BE2C (cell line): ENCODE data around the gene PCTP.

ENCODE experiments used
- DNase-seq: peaks from one replicate; pipeline ENCODE4 v3.0.0-alpha.2; 2020
- H3K27me3 ChIP-seq: fragments of 250-450 bp; sonication (Bioruptor Pico); 2 replicates; pipeline ENCODE4 v1.5.1; 2020; ENCODE audit warnings: mild to moderate bottlenecking
- H3K36me3 ChIP-seq: fragments of 250-450 bp; sonication (Bioruptor Pico); 2 replicates; pipeline ENCODE4 v1.5.1; 2020; ENCODE audit warnings: mild to moderate bottlenecking
- H3K4me1 ChIP-seq: fragments of 250-450 bp; sonication (Bioruptor Pico); 2 replicates; pipeline ENCODE4 v1.5.1; 2020
- H3K4me3 ChIP-seq: 2 replicates; pipeline ENCODE4 v1.5.1; 2011; ENCODE audit warnings: low read depth, low read length
- H3K9me3 ChIP-seq: fragments of 250-450 bp; sonication (Bioruptor Pico); 2 replicates; pipeline ENCODE4 v1.5.1; 2020
- TF ChIP-seq, protein P1 (sequence below): IDR thresholded peaks from 2 replicates; pipeline ENCODE4 v1.5.1; 2012; ENCODE audit warnings: mild to moderate bottlenecking, low read depth, low read length

Gene PCTP

DNA sequence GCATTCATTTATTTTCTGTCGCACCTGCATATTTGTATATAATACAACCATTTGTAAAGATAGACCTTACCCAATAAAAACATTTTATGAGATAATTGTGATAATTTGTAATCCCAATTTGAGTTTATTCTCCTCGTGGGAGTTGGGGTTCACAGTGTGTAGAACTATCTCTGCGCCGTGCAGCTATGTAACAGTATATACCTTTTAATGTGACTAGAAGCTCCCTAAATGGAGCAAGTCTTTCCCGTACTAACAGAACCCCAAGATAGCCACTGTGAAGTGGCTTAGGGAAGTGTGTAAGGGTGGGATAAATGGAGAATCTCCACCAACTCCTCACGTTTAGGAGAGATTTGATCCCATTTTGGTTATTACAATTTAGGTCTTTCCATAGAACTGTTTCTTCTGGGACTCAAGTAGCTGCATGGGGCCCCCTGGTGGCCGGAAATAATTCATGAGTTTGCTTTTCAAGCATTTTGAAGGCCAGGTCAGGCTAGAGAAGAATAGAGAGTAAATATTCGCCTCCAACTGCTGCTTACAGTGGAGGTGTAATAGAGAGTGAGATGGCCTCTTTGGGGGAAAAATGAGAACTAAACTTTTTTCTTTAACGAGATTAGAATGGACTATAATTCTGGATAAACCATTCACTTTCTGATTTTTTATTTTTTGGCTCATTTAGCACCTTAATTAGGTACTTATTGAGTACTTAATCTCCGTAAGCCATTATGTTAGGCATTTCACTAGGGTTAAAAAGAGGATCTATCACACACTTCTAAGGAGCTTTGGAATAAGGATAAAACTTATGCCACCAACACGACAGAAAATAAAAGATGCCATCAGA is 32.7 kb upstream of the PCTP start:
- TF ChIP-seq, protein P1, sequence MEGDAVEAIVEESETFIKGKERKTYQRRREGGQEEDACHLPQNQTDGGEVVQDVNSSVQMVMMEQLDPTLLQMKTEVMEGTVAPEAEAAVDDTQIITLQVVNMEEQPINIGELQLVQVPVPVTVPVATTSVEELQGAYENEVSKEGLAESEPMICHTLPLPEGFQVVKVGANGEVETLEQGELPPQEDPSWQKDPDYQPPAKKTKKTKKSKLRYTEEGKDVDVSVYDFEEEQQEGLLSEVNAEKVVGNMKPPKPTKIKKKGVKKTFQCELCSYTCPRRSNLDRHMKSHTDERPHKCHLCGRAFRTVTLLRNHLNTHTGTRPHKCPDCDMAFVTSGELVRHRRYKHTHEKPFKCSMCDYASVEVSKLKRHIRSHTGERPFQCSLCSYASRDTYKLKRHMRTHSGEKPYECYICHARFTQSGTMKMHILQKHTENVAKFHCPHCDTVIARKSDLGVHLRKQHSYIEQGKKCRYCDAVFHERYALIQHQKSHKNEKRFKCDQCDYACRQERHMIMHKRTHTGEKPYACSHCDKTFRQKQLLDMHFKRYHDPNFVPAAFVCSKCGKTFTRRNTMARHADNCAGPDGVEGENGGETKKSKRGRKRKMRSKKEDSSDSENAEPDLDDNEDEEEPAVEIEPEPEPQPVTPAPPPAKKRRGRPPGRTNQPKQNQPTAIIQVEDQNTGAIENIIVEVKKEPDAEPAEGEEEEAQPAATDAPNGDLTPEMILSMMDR = peak; percentile 86
- H3K9me3 ChIP-seq = no peaks in the 10 kb centered on the region
- peak; percentile 85 for DNase-seq

GRCh38 chr17:55720919-55721836 is 29.7 kb upstream of the PCTP start:
- no peaks in the 10 kb centered on the region for H3K9me3 ChIP-seq
- TF ChIP-seq, protein P1 = no peak
- H3K27me3 ChIP-seq = no peaks in the 10 kb centered on the region
- peak overlapping the region; percentile 64 for H3K4me3 ChIP-seq
- no peak for DNase-seq
- H3K36me3 ChIP-seq = no peaks in the 10 kb centered on the region
- peaks cover 32% of the 10 kb centered on the region for H3K4me1 ChIP-seq

More for the DNA sequence above, 32.7 kb upstream of the PCTP start:
- Histone ChIP-seq H3K27me3 (no peaks in the 10 kb centered on the region), H3K36me3 (no peaks in the 10 kb centered on the region), H3K4me3 (no peak overlapping the region), H3K4me1 (peaks cover 20% of the 10 kb centered on the region)

DNA sequence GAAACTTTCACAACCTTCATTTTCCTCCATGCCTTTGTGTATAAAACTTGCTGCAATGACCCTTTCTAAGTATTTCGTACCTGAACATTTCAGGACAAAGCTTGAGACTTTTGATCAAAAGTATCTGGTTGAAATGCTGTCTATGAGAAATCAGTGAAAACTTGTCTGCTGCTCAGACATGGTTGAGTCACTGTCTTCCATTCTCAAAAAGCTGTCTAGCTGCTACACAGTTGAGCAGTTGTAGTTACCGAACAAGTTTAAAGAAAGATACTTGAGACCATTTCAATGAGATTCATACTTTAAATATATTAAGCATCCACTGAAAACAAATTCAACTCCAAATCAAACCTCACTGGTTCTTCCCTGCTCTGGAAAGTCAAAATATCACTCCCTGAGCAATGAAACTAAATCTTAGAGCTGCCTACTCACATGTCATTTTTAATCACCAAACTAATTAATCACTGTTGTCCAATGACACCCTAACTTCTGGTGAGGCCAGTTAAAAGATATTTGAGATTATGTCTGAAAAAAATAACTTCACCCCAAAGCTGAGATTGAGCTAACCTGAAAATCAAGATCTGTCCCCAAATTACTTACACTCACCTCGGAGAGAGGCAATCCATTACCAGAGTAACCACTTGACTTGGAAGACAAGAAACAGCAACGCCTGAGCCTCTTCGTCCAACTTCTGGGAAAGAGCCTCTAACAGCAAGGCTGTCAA is 28.7 kb upstream of the PCTP start:
- no peaks in the 10 kb centered on the region for H3K36me3 ChIP-seq
- peak overlapping the region; percentile 64 for H3K4me3 ChIP-seq

DNA sequence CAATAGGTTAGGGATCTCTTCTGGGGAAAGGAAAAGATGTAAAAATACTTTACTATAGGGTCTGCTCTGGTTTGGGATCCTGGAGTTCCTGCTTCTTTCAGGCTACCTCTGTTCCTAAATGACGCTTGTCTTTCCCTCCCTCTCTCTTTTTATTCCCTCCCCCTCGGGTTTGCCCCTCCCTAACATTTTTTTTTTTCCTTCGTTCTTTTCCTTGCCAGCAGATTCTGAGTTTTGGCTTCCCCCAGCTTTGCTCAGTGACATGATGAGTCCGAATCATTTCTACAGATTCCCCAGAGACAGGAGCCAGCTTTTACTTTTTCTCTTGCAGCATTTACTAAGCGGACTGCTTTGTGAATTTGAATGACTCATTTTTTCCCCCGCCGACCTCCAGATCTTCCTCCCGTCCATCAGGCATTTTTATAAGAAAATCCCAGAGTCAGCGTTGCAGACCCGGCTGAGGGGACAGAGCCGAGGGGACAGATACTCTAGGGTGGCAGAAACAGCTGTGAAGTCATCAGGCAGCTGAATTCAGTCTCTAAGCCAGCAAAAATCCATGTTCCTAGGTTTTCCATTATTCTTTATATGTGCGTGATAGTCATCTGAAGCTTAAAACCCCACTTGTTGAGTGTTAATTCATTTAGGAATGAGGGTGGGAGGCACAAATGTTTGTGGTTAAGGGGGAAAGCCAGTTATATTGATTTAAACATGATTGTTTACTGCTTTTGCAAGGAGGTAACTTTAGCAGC is 27.9 kb upstream of the PCTP start, which contains the start of gene TMEM100:
TSS of gene TMEM100 (minus strand) at position 123 of the 746 bp plus-strand sequence. CDS start 1,794 bp downstream, outside the sequence.
- no peaks in the 10 kb centered on the region for H3K36me3 ChIP-seq
- peak; percentile 51 for DNase-seq
- H3K27me3 ChIP-seq = no peaks in the 10 kb centered on the region
- peaks cover 41% of the 10 kb centered on the region for H3K4me1 ChIP-seq
- peak within 1 kb of the TSS; percentile 64 for H3K4me3 ChIP-seq
- no peaks in the 10 kb centered on the region for H3K9me3 ChIP-seq
- TF ChIP-seq, protein P1 = no peak

More for the DNA sequence above, 28.7 kb upstream of the PCTP start:
- TF ChIP-seq, protein P1 = no peak
- H3K27me3 ChIP-seq = no peaks in the 10 kb centered on the region
- no peak for DNase-seq
- no peaks in the 10 kb centered on the region for H3K9me3 ChIP-seq
- H3K4me1 ChIP-seq = peaks cover 38% of the 10 kb centered on the region

- TF ChIP-seq, protein P1 = no peak
- peaks cover 41% of the 10 kb centered on the region for H3K4me1 ChIP-seq
- H3K9me3 ChIP-seq = no peaks in the 10 kb centered on the region
Measured at GRCh38 chr17:55723488-55723848, 27.4 kb upstream of the PCTP start.

More at GRCh38 chr17:55723488-55723848, 27.4 kb upstream of the PCTP start:
- H3K36me3 ChIP-seq = no peaks in the 10 kb centered on the region
- H3K27me3 ChIP-seq = no peaks in the 10 kb centered on the region
- no peak for DNase-seq
- peak overlapping the region; percentile 64 for H3K4me3 ChIP-seq
